Astrocyte (in vitro differentiated cells and primary cell): ENCODE measurements around the gene NT5C.

Experiments used
- EZH2 ChIP-seq: IDR thresholded peaks from 2 replicates; pipeline ENCODE4 v1.6.1; 2012; ENCODE audit warnings: mild to moderate bottlenecking, low read length, inconsistent platforms; ENCODE audit not compliant: insufficient read depth
- TF ChIP-seq, protein P1 (sequence below): IDR thresholded peaks from 2 replicates; pipeline ENCODE4 v1.5.1; 2011; ENCODE audit warnings: low read depth, mild to moderate bottlenecking, inconsistent platforms, low read length, moderate library complexity; ENCODE audit not compliant: insufficient read depth

DNA sequence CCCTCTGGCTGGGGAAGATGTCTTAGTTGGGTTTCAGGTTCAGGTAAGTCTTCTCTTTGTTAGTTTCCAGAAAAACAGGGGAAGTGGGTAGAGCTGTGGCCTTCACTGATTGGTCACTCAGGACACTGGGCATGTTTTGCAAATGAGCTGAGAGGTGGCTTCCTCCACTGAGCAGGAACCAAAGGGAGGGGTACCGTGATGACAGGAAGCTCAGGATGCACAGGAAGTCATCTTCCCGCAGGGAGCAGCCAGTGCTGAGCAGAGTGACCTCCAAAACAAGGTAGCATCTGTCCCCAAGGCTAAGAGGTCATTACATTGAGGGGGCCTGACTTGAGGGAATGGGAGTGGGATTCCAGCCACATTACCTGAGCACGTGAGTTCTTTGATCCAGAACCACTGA is 5.6 kb downstream of the NT5C start:
- TF ChIP-seq, protein P1, sequence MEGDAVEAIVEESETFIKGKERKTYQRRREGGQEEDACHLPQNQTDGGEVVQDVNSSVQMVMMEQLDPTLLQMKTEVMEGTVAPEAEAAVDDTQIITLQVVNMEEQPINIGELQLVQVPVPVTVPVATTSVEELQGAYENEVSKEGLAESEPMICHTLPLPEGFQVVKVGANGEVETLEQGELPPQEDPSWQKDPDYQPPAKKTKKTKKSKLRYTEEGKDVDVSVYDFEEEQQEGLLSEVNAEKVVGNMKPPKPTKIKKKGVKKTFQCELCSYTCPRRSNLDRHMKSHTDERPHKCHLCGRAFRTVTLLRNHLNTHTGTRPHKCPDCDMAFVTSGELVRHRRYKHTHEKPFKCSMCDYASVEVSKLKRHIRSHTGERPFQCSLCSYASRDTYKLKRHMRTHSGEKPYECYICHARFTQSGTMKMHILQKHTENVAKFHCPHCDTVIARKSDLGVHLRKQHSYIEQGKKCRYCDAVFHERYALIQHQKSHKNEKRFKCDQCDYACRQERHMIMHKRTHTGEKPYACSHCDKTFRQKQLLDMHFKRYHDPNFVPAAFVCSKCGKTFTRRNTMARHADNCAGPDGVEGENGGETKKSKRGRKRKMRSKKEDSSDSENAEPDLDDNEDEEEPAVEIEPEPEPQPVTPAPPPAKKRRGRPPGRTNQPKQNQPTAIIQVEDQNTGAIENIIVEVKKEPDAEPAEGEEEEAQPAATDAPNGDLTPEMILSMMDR: no peak
- TF ChIP-seq EZH2: no peak
